HEK293 (cell line): ENCODE results near the gene HOXA11.

Experiments
- CTCF ChIA-PET: fragments of 350-600 bp; formaldehyde crosslinking; extraction: SDS; loops from one replicate; lab custom pipeline; 2021; ENCODE audit warnings: antibody characterized with exemption; lab: Yijun Ruan, JAX
- POLR2A ChIA-PET: fragments of 300-600 bp; formaldehyde crosslinking; extraction: SDS; loops from one replicate; lab custom pipeline; 2020; ENCODE audit warnings: antibody characterized with exemption, inconsistent platforms; lab: Yijun Ruan, JAX
- H3K27ac ChIP-seq: fragments of 200-500 bp; sonication (Bioruptor generic); 2 replicates; pipeline ENCODE4 v1.5.1; 2014; ENCODE audit warnings: low read depth, low read length, control low read depth, inconsistent platforms; ENCODE audit errors: extremely low read depth
- H3K36me3 ChIP-seq, 2 experiments: fragments of 200-500 bp in 1 of 2; sonication (Bioruptor generic) in 1 of 2; 1 replicate in 1 of 2; 2 replicates in 1 of 2; pipeline ENCODE4 v1.5.1; 2014 to 2017; ENCODE audit warnings: inconsistent platforms in 2 of 2, low read length in 2 of 2; ENCODE audit not compliant: control insufficient read depth in 2 of 2, insufficient read depth in 1 of 2
- H3K4me1 ChIP-seq: fragments of 200-500 bp; sonication (Bioruptor generic); 2 replicates; pipeline ENCODE4 v1.5.1; 2014; ENCODE audit warnings: mild to moderate bottlenecking, low read length, inconsistent platforms; ENCODE audit not compliant: control insufficient read depth, insufficient read depth
- H3K4me3 ChIP-seq: 2 replicates; pipeline ENCODE4 v1.5.1; 2011; ENCODE audit warnings: low read depth, mild to moderate bottlenecking, control low read depth, low read length, moderate library complexity
- H3K9me3 ChIP-seq: fragments of 200-500 bp; sonication (Bioruptor generic); 2 replicates; pipeline ENCODE4 v1.5.1; 2014; ENCODE audit warnings: low read depth, low read length, inconsistent platforms; ENCODE audit not compliant: control insufficient read depth, insufficient read depth
- AEBP2 ChIP-seq: fragments of 450-650 bp; formaldehyde crosslinking; IDR thresholded peaks from 2 replicates; pipeline ENCODE4 v1.5.1; 2016; ENCODE audit warnings: missing biosample characterization, missing genetic modification characterization, borderline replicate concordance
- BCL11B ChIP-seq: fragments of 450-650 bp; formaldehyde crosslinking; IDR thresholded peaks from 2 replicates; pipeline ENCODE4 v1.5.1; 2016; ENCODE audit warnings: low read depth, missing biosample characterization, missing genetic modification characterization
- GLIS2 ChIP-seq: fragments of 450-650 bp; formaldehyde crosslinking; IDR thresholded peaks from 2 replicates; pipeline ENCODE4 v1.5.1; 2016; ENCODE audit warnings: missing biosample characterization, missing genetic modification characterization
- KLF16 ChIP-seq: fragments of 450-650 bp; formaldehyde crosslinking; IDR thresholded peaks from 2 replicates; pipeline ENCODE4 v1.5.1; 2017; ENCODE audit warnings: missing biosample characterization, missing genetic modification characterization
- OSR2 ChIP-seq: fragments of 450-650 bp; formaldehyde crosslinking; IDR thresholded peaks from 2 replicates; pipeline ENCODE4 v1.5.1; 2016; ENCODE audit warnings: missing biosample characterization, missing genetic modification characterization
- YY1 ChIP-seq: fragments of 450-650 bp; formaldehyde crosslinking; IDR thresholded peaks from 2 replicates; pipeline ENCODE4 v1.5.1; 2018; ENCODE audit warnings: missing biosample characterization, missing genetic modification characterization
- ZBTB11 ChIP-seq: fragments of 450-650 bp; formaldehyde crosslinking; conservative IDR thresholded peaks from 2 replicates; pipeline ENCODE4 v1.5.1; 2016; ENCODE audit warnings: low read depth, missing biosample characterization, missing genetic modification characterization
- ZBTB17 ChIP-seq: fragments of 450-650 bp; formaldehyde crosslinking; IDR thresholded peaks from 2 replicates; pipeline ENCODE4 v1.5.1; 2016; ENCODE audit warnings: missing biosample characterization, missing genetic modification characterization
- ZBTB26 ChIP-seq: fragments of 450-650 bp; formaldehyde crosslinking; optimal IDR thresholded peaks from 2 replicates; pipeline ENCODE3; 2016; ENCODE audit warnings: missing biosample characterization, mild to moderate bottlenecking, missing genetic modification characterization
- ZBTB49 ChIP-seq: fragments of 450-650 bp; formaldehyde crosslinking; IDR thresholded peaks from 2 replicates; pipeline ENCODE4 v1.5.1; 2016; ENCODE audit warnings: missing biosample characterization, missing genetic modification characterization, low read depth
- ZBTB8A ChIP-seq: fragments of 450-650 bp; formaldehyde crosslinking; IDR thresholded peaks from 2 replicates; pipeline ENCODE4 v1.5.1; 2016; ENCODE audit warnings: missing biosample characterization, missing genetic modification characterization
- ZFP69B ChIP-seq: fragments of 450-650 bp; formaldehyde crosslinking; IDR thresholded peaks from 2 replicates; pipeline ENCODE4 v1.5.1; 2016; ENCODE audit warnings: missing biosample characterization, missing genetic modification characterization
- ZNF140 ChIP-seq: fragments of 450-650 bp; formaldehyde crosslinking; IDR thresholded peaks from 2 replicates; pipeline ENCODE4 v1.5.1; 2016; ENCODE audit warnings: missing biosample characterization, missing genetic modification characterization
- ZNF148 ChIP-seq: fragments of 450-650 bp; formaldehyde crosslinking; IDR thresholded peaks from 2 replicates; pipeline ENCODE4 v1.5.0; 2017; ENCODE audit warnings: missing biosample characterization, missing genetic modification characterization, borderline replicate concordance
- ZNF2 ChIP-seq: fragments of 450-650 bp; formaldehyde crosslinking; IDR thresholded peaks from 2 replicates; pipeline ENCODE4 v1.5.1; 2016; ENCODE audit warnings: missing biosample characterization, missing genetic modification characterization
- ZNF335 ChIP-seq: fragments of 450-650 bp; formaldehyde crosslinking; conservative IDR thresholded peaks from 2 replicates; pipeline ENCODE4 v1.5.1; 2016; ENCODE audit warnings: missing biosample characterization, missing genetic modification characterization
- ZNF404 ChIP-seq: fragments of 450-650 bp; formaldehyde crosslinking; IDR thresholded peaks from 2 replicates; pipeline ENCODE4 v1.5.1; 2017; ENCODE audit warnings: missing biosample characterization, missing genetic modification characterization
- ZNF449 ChIP-seq: fragments of 450-650 bp; formaldehyde crosslinking; IDR thresholded peaks from 2 replicates; pipeline ENCODE4 v1.5.1; 2017; ENCODE audit warnings: missing biosample characterization, mild to moderate bottlenecking, missing genetic modification characterization, moderate library complexity
- ZNF626 ChIP-seq: fragments of 450-650 bp; sonication (Bioruptor Pico); formaldehyde crosslinking; IDR thresholded peaks from 2 replicates; pipeline ENCODE4 v1.5.1; 2018; ENCODE audit warnings: missing biosample characterization, missing genetic modification characterization, inconsistent platforms
- ZNF658 ChIP-seq: fragments of 450-650 bp; formaldehyde crosslinking; IDR thresholded peaks from 2 replicates; pipeline ENCODE4; 2016; ENCODE audit warnings: missing biosample characterization, missing genetic modification characterization
- ZNF76 ChIP-seq: fragments of 450-650 bp; formaldehyde crosslinking; IDR thresholded peaks from 2 replicates; pipeline ENCODE4; 2016; ENCODE audit warnings: low read depth, missing biosample characterization, missing genetic modification characterization, borderline replicate concordance
- ZNF792 ChIP-seq: fragments of 450-650 bp; formaldehyde crosslinking; IDR thresholded peaks from 2 replicates; pipeline ENCODE4 v1.5.1; 2016; ENCODE audit warnings: missing biosample characterization, missing genetic modification characterization
- ZNF843 ChIP-seq: fragments of 450-650 bp; formaldehyde crosslinking; IDR thresholded peaks from 2 replicates; pipeline ENCODE4 v1.5.1; 2016; ENCODE audit warnings: missing biosample characterization, missing genetic modification characterization
- ZSCAN30 ChIP-seq: fragments of 450-650 bp; IDR thresholded peaks from 2 replicates; pipeline ENCODE4 v1.5.1; 2018; ENCODE audit warnings: missing biosample characterization, mild to moderate bottlenecking, missing genetic modification characterization, moderate library complexity

HOXA11 gene

GRCh38 chr7:27160546-27161213 is 24.4 kb downstream of the HOXA11 start (continued):
- TF ChIP-seq ZNF658 (tag by site-specific recombination) (no peak), AEBP2 (tag by site-specific recombination) (no peak), ZFP69B (tag by site-specific recombination) (no peak), YY1 (peak; percentile 78), ZNF626 (no peak), ZBTB11 (no peak), ZSCAN30 (tag by site-specific recombination) (peak; percentile 54; the same call in 1 of the 2 replicates), KLF16 (tag by site-specific recombination) (0 out of 2 replicates have a peak, but pooled peaks have one; percentile 47), ZNF792 (no peak), OSR2 (tag by site-specific recombination) (no peak), ZNF404 (tag by site-specific recombination) (no peak), ZNF76 (tag by site-specific recombination) (no peak), ZNF843 (tag by site-specific recombination) (no peak), ZNF449 (tag by site-specific recombination) (peak; percentile 76; the same call in 1 of the 2 replicates), ZBTB49 (tag by site-specific recombination) (no peak)

- Histone ChIP-seq H3K9me3 (no peaks in the 10 kb centered on the region), H3K4me1 (peaks cover 12% of the 10 kb centered on the region), H3K27ac (peak overlapping the region; percentile 100), H3K36me3 (peaks cover 18 to 24% of the 10 kb centered on the region in 2 experiments), H3K4me3 (peak overlapping the region; percentile 46)
- ChIA-PET POLR2A (interaction anchor here (0.6 to 4.1 kb wide), 9 partner anchors 10 to 877 kb away, joined by 3 to 42 read pairs (median 4); partner anchors contain the start of genes HOXA3, HOXA4, HOXA5 and HOXA6), CTCF (interaction anchor here (0.7 to 3.7 kb wide), 18 partner anchors 10 to 795 kb away, joined by 3 to 50 read pairs (median 6); partner anchors contain the start of genes HOXA5 and HOXA6)
- TF ChIP-seq ZNF335 (tag by site-specific recombination) = peak; percentile 64; the same call in 1 of the 2 replicates
- TF ChIP-seq GLIS2 (tag by site-specific recombination) = peak; percentile 55
- 0 out of 2 replicates have a peak, but pooled peaks have one; percentile 46 for TF ChIP-seq BCL11B (tag by site-specific recombination)
- no peak for TF ChIP-seq ZNF140 (tag by site-specific recombination)
- peak; percentile 78; the same call in 1 of the 2 replicates for TF ChIP-seq ZBTB8A
- peak; percentile 54; the same call in 1 of the 2 replicates for TF ChIP-seq ZNF2
- no peak for TF ChIP-seq ZNF148 (tag by site-specific recombination)
- TF ChIP-seq ZBTB26 = peak; percentile 22
- 0 out of 2 replicates have a peak, but pooled peaks have one; percentile 2 for TF ChIP-seq ZBTB17 (tag by site-specific recombination)
These were observed 24.9 kb downstream of the HOXA11 start for GRCh38 chr7:27160145-27160545.
